Left ventricle myocardium inferior (tissue), 1 donor: ENCODE measurements around the gene ZNF682. TPM values are rescaled to one million over a fixed set of nuclear protein-coding genes. Genes with fewer than 3 reads are reported as not detected.
A peak's percentile ranks its signal among the peaks of the same experiment; 100 is the strongest.
"Not testable (repeated sequence)": the region's sequence is repeated elsewhere in the genome, so short reads cannot be mapped to it uniquely, and the experiment has no call there.

ENCODE experiments used
- DNase-seq: peaks from one replicate; pipeline ENCODE4 v3.0.0-alpha.2; 2020
- H3K27ac ChIP-seq: fragments of 200-600 bp; replicated peaks from 2 replicates; pipeline ENCODE4 v1.8.0; 2021
- H3K27me3 ChIP-seq: fragments of 200-600 bp; 2 replicates; pipeline ENCODE4 v1.8.0; 2021; ENCODE audit warnings: low read depth
- H3K36me3 ChIP-seq: fragments of 200-600 bp; 2 replicates; pipeline ENCODE4 v1.8.0; 2021
- H3K4me1 ChIP-seq: fragments of 200-600 bp; 2 replicates; pipeline ENCODE4 v1.8.0; 2021
- H3K4me3 ChIP-seq: fragments of 200-600 bp; 2 replicates; pipeline ENCODE4 v1.8.0; 2021; ENCODE audit warnings: mild to moderate bottlenecking, moderate library complexity
- H3K9me3 ChIP-seq: fragments of 200-600 bp; replicated peaks from 2 replicates; pipeline ENCODE4 v1.8.0; 2021
- CTCF ChIP-seq: fragments of 200-600 bp; IDR thresholded peaks from 2 replicates; pipeline ENCODE4 v1.8.0; 2021; ENCODE audit warnings: antibody characterized with exemption, mild to moderate bottlenecking, borderline replicate concordance
- intact Hi-C: fragments of 100-400 bp; cut with micrococcal nuclease; formaldehyde crosslinking; loops from one replicate; pipeline ENCODE4 v1.11.0; 2022
- total RNA-seq: library from RNA; stranded (reverse); fragmentation: NEBNext Ultra II Directional; extraction: Animal tissue kit (Norgen Biotek cat#: 25700); gene quantifications from one replicate; pipeline ENCODE4 v1.2.1, GENCODE V29; 2021
- donor health status: DM: no; HTN: yes; CAD: no; lungs with severe emphysema.

Gene ZNF682
- total RNA-seq, 1 donor from 2014 or later: 6.4 TPM

DNA sequence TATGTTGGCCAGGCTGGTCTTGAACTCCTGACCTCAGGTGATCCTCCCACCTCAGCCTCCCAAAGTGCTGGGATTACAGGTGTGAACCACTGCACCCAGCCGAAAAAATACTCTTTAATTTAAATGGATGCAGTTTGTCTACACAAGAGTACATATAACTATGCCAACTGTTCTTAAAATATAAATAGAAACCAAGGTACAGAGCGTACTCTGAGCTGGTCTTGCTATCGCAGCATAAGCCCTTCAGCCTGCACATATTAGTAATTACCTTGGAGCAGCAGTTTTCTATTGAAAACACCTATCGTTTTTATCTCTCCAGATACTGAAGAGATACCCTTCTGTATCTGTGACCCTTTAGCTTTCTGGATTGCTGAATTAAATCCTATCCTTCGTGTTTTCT is 3.4 kb downstream of the ZNF682 start:
- H3K4me1 ChIP-seq: peaks cover 40% of the 10 kb centered on the region
- peak overlapping the region; percentile 72 for H3K27ac ChIP-seq
- intact Hi-C loops: no loop called here
- H3K9me3 ChIP-seq: no peaks in the 10 kb centered on the region
- H3K36me3 ChIP-seq: peaks cover 9% of the 10 kb centered on the region
- H3K27me3 ChIP-seq: no peaks in the 10 kb centered on the region
- H3K4me3 ChIP-seq: peak overlapping the region; percentile 6
- DNase-seq: no peak
- no peak for TF ChIP-seq CTCF

GRCh38 chr19:20028611-20029010 is 10.7 kb downstream of the ZNF682 start:
- H3K9me3 ChIP-seq: no peaks in the 10 kb centered on the region
- H3K36me3 ChIP-seq: peaks cover 35% of the 10 kb centered on the region
- no peaks in the 10 kb centered on the region for H3K4me1 ChIP-seq
- H3K27me3 ChIP-seq: no peaks in the 10 kb centered on the region
- DNase-seq: no peak
- H3K27ac ChIP-seq: no peak overlapping the region
- TF ChIP-seq CTCF: no peak
- H3K4me3 ChIP-seq: no peak overlapping the region
- intact Hi-C loops: no loop called here

DNA sequence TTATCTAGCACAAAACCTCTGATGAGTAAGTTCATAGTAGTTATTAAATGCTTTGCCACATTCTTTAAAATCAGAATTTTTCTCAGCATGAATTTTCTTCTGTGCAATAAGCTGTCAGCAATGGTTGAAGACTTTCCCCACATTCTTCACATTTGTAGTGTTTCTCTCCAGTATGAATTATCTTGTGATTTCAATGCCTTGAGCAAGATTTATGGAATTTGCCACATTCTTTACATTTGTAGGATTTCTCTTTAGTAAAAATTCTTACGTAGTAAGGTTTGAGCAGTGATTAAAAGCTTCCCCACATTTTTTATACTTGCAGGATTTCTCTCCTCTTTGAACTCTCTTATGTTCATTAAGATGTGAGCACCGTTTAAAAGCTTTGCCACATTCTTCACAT is 33.6 kb downstream of the ZNF682 start:
- H3K36me3 ChIP-seq: peaks cover 74% of the 10 kb centered on the region
- no peaks in the 10 kb centered on the region for H3K4me1 ChIP-seq
- no peak for DNase-seq
- intact Hi-C loops: no loop called here
- peaks cover 67% of the 10 kb centered on the region for H3K9me3 ChIP-seq
- no peak overlapping the region for H3K27ac ChIP-seq
- H3K4me3 ChIP-seq: no peak overlapping the region
- H3K27me3 ChIP-seq: no peaks in the 10 kb centered on the region
- no peak for TF ChIP-seq CTCF

DNA sequence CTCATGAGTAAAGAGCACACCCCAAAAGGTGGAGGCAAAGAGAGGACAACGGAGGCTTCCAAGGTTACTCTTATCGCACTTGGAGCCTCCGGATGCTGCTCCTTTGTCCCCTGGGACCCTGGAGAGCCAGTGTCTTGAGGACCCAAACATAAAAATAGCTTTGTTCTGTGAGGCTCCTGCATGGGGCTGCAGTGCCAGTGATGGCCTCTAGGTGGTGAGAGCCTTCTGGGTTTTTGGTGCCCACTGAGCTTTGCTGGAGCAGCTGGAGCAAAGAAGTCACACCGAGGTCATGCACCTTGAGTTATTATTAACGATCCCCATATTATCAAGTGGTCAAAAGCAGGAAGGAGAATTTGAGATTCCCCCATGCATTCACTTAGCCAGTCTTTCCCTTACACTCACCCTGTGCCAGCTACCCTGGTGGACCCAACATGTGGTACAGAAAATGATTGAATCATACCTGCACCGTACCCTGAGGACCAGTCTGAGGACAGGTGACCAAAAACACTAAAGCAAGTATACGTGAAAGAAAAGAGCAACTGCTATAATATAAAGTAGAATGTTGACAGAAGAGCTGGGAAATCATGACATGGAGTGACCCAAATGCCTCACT is 41.5 kb downstream of the ZNF682 start:
- H3K9me3 ChIP-seq: peaks cover under 1% of the 10 kb centered on the region
- H3K4me3 ChIP-seq: no peak overlapping the region
- H3K36me3 ChIP-seq: peaks cover 3% of the 10 kb centered on the region
- H3K4me1 ChIP-seq: no peaks in the 10 kb centered on the region
- peak; percentile 82 for TF ChIP-seq CTCF
- H3K27me3 ChIP-seq: no peaks in the 10 kb centered on the region
- intact Hi-C loops: no loop called here
- no peak overlapping the region for H3K27ac ChIP-seq
- peak; percentile 22 for DNase-seq

- Histone ChIP-seq H3K27me3 (peaks cover 12% of the 10 kb centered on the region), H3K4me1 (no peaks in the 10 kb centered on the region), H3K4me3 (no peak overlapping the region), H3K9me3 (peaks cover 41% of the 10 kb centered on the region), H3K36me3 (no peaks in the 10 kb centered on the region), H3K27ac (no peak overlapping the region)
- DNase-seq: no peak
- TF ChIP-seq CTCF: no peak
- intact Hi-C loops: no loop called here
Observed at GRCh38 chr19:19966862-19967261, 72.4 kb downstream of the ZNF682 start.

DNA sequence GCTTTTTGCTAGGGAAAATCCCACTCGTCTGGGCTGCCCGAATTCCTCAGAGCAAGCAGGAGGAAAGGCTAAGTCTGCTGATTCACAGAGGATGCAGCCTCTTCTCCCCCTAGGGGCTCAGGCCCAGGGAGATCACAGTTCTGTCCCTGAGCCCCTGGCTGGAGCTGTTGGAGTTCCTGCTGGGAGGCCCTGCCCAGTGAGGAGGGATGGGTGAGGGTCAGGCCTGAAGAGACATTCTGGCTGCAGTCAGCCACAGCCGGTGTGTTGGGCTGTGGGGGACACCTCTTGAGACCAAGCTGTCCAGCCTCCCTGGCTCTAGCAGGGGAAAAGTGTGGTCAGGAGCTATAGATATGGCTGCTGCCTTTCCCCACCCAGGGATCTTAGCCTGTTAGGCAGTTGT is 73.2 kb downstream of the ZNF682 start:
- DNase-seq, H3K36me3 ChIP-seq, H3K27ac ChIP-seq, intact Hi-C loops, H3K4me1 ChIP-seq, H3K4me3 ChIP-seq: not testable (repeated sequence)
- H3K27me3 ChIP-seq: peaks cover 15% of the 10 kb centered on the region
- H3K9me3 ChIP-seq: peaks cover 41% of the 10 kb centered on the region
